ENCODE measurements around the gene CREB1. TPM values are rescaled to one million over a fixed set of nuclear protein-coding genes. Genes with fewer than 3 reads are reported as not detected.
"Not testable (repeated sequence)": the region's sequence is repeated elsewhere in the genome, so short reads cannot be mapped to it uniquely, and the experiment has no call there.

CREB1 gene
- total RNA-seq, 4 donors from 2014 or later = 56.1 to 105 (median 59.2) TPM

DNA sequence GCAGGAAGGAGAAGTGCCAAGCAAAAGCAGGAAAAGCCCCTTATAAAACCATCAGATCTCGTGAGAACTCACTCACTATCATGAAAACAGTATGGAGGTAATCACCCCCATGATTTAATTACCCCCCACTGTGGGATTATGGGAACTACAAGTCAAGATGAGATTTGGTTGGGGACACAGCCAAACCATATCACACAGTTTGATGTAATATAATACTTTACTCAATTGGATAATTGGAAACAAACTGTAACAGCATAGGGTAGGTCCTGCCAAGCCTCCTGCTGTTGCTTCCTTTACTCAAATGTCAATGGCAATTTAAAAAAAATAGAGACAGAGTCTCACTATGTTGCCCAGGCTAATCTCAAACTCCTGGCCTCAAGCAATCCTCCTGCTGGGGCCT, 110.9 kb downstream of the CREB1 start:
- TF ChIP-seq, protein P1, sequence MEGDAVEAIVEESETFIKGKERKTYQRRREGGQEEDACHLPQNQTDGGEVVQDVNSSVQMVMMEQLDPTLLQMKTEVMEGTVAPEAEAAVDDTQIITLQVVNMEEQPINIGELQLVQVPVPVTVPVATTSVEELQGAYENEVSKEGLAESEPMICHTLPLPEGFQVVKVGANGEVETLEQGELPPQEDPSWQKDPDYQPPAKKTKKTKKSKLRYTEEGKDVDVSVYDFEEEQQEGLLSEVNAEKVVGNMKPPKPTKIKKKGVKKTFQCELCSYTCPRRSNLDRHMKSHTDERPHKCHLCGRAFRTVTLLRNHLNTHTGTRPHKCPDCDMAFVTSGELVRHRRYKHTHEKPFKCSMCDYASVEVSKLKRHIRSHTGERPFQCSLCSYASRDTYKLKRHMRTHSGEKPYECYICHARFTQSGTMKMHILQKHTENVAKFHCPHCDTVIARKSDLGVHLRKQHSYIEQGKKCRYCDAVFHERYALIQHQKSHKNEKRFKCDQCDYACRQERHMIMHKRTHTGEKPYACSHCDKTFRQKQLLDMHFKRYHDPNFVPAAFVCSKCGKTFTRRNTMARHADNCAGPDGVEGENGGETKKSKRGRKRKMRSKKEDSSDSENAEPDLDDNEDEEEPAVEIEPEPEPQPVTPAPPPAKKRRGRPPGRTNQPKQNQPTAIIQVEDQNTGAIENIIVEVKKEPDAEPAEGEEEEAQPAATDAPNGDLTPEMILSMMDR (IDR thresholded peaks at IDR 0.05) = no peak
- no peak for TF ChIP-seq POLR2A (IDR thresholded peaks at IDR 0.05)
- no peaks in the 10 kb centered on the region for H3K9me3 ChIP-seq
- no peaks in the 10 kb centered on the region for H3K27me3 ChIP-seq
- H3K27ac ChIP-seq = no peak overlapping the region
- no peak for DNase-seq
- intact Hi-C loops (cut with DNase I) = no loop called here
- H3K4me3 ChIP-seq (replicated peaks in 1 of 3) = no peak overlapping the region
- no peaks in the 10 kb centered on the region for H3K4me1 ChIP-seq
- 65 to 95% methylated on average over 1 of the region's 1 CpG for WGBS, 2 donors
- H3K36me3 ChIP-seq = no peaks in the 10 kb centered on the region

DNA sequence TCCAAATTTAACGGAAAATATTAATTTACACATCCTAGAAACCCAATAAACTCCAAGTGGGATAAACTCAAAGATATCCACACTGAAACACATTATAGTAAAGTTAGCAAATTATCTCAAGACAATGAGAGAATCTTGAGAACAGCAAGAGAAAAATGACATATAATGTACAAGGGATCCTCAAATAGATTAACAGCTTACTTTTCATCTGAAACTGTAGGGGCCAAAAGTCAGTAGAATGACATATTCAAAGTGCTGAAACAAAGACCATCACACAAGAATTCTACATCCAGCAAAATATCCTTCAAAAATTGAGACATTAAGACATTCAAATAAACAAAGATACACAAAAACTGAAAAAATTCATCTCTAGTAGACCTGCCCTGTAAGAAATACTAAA, 114.1 kb downstream of the CREB1 start:
- no peak for DNase-seq
- Histone ChIP-seq H3K27ac (no peak overlapping the region), H3K4me3 (replicated peaks in 1 of 3) (no peak overlapping the region), H3K9me3 (no peaks in the 10 kb centered on the region), H3K36me3 (no peaks in the 10 kb centered on the region), H3K4me1 (no peaks in the 10 kb centered on the region), H3K27me3 (no peaks in the 10 kb centered on the region)
- 96% methylated on average over 1 of the region's 1 CpG for WGBS, 2 donors
- intact Hi-C loops (cut with DNase I) = no loop called here
- TF ChIP-seq, protein P1 (IDR thresholded peaks at IDR 0.05) = no peak
- TF ChIP-seq POLR2A (IDR thresholded peaks at IDR 0.05) = no peak

- H3K4me1 ChIP-seq; H3K36me3 ChIP-seq; intact Hi-C loops (cut with DNase I); H3K9me3 ChIP-seq; H3K27me3 ChIP-seq; H3K4me3 ChIP-seq (replicated peaks in 1 of 3); H3K27ac ChIP-seq; DNase-seq: not testable (repeated sequence)
- 87 to 94% methylated on average over 7 of the region's 7 CpGs for WGBS, 2 donors
Measured at GRCh38 chr2:207646582-207646981, 116.8 kb downstream of the CREB1 start.

Other genes starting within 250 kb of the CREB1 start
- gene METTL21A, start 95.4 kb downstream of the CREB1 start, total RNA-seq = 10 to 100 TPM; 24.6 to 48.9 (median 36.0) TPM
- gene CCNYL1, start 181.7 kb downstream of the CREB1 start, total RNA-seq = 10 to 100 TPM; 14.8 to 22.2 (median 17.9) TPM
- 10 to 100 TPM; 31.2 to 45.4 (median 41.5) TPM for gene FZD5, start 239.9 kb downstream of the CREB1 start, total RNA-seq

Data from thyroid gland (tissue), 4 donors.